ENCODE measurements around the gene NXPH2. TPM values are rescaled to one million over a fixed set of nuclear protein-coding genes. Genes with fewer than 3 reads are reported as not detected.

The NXPH2 gene
- total RNA-seq, 1 experiment from 2014 or later, result 1.8 TPM

DNA sequence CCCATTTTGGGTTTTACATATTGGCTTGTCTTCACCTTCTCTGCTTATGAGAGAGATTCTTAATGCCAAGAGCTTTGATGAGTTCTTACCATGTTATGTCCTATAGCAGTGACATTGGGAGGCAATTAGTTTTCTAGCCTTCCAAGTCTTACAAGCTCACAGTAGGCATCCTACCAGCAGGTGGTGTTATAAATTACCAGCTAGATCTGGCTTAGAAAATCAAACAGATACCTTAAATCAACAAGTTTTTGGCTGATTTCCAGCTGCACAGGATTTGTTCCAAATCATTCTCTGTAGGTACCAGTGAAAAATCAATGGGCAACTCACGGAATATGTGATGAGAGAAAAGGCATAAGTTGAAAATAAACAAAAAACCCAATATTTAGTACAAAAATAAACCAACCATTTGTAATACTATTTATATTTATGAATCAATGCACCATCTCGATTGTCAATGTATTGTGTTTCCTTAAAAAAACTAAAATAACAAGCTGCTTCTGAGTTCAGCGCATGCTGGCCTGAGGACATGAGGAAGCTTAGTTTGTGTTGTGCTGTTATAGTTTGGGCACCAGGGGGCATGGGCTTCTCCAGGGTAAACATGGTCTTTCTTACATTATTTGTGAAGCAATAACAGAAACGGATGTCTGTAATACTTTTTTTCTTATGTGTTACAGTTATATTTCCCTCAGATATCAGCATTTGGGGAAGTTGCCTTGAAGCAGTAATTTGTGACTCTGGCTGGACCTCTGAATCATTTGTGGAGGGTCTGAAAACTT, 34.1 kb upstream of the NXPH2 start:
- H4K5ac ChIP-seq (ENCODE audit: insufficient read length, low read depth, low read length), result no peak overlapping the region
- H3K27me3 ChIP-seq (ENCODE audit: insufficient read depth, low read length), result no peaks in the 10 kb centered on the region; the same call in 1 of the 2 replicates
- no peak overlapping the region for H3K23ac ChIP-seq (ENCODE audit: insufficient read length, low read depth, low read length)
- no peak overlapping the region for H3K4me3 Mint-ChIP-seq
- no peak overlapping the region for H3K27ac ChIP-seq (ENCODE audit: insufficient read length, low read depth, low read length)
- no peak overlapping the region for H2BK120ac ChIP-seq (ENCODE audit: low read depth, low read length, poor library complexity, severe bottlenecking)
- no peaks in the 10 kb centered on the region for H3K9me3 ChIP-seq (ENCODE audit: control insufficient read depth, low read depth, low read length)
- H3K14ac ChIP-seq (ENCODE audit: insufficient read depth, low read length), result no peak overlapping the region
- no peak overlapping the region for H2BK15ac ChIP-seq (ENCODE audit: low read depth, low read length)
- H3K4me1 ChIP-seq (ENCODE audit: insufficient read depth, low read length), result peaks cover 5% of the 10 kb centered on the region; the same call in 1 of the 2 replicates
- WGBS (ENCODE audit: extremely low coverage, insufficient read length, low lambda C conversion rate), result no CpG with 5 or more reads among the region's 4 CpGs
- no peak overlapping the region for H2BK20ac ChIP-seq (ENCODE audit: low read depth, low read length, poor library complexity, severe bottlenecking)
- H3K18ac ChIP-seq (ENCODE audit: insufficient read length, low read depth, low read length), result no peak overlapping the region
- H3K79me1 ChIP-seq (ENCODE audit: insufficient read depth, low read depth, low read length, poor library complexity, severe bottlenecking), result no peaks in the 10 kb centered on the region
- H4K20me1 ChIP-seq (ENCODE audit: control insufficient read depth, insufficient read depth, insufficient read length), result no peaks in the 10 kb centered on the region
- no peak overlapping the region for H4K91ac ChIP-seq (ENCODE audit: insufficient read length, low read depth, low read length)
- H2AFZ ChIP-seq (ENCODE audit: low read length), result no peak overlapping the region
- H3K56ac ChIP-seq (ENCODE audit: insufficient read length, low read depth, low read length), result no peak overlapping the region
- H3K9me3 Mint-ChIP-seq, result no peaks in the 10 kb centered on the region
- peak; percentile 36 for DNase-seq
- TF ChIP-seq CTCF (conservative IDR thresholded peaks at IDR 0.05), result peak; percentile 69
- no peak overlapping the region for H3K9ac ChIP-seq (ENCODE audit: extremely low read depth, insufficient read length, low read length)
- H3K4me2 ChIP-seq (ENCODE audit: insufficient read depth, insufficient read length, low read length), result no peak overlapping the region
- H4K8ac ChIP-seq (replicated peaks; ENCODE audit: insufficient read length, low read depth, low read length), result no peak overlapping the region
- H3K27ac Mint-ChIP-seq, result no peak overlapping the region
- peaks cover 1% of the 10 kb centered on the region; the same call in 1 of the 2 replicates for H3K27me3 Mint-ChIP-seq (ENCODE audit: low read depth)
- H3K4ac ChIP-seq (ENCODE audit: low read depth, low read length), result no peak overlapping the region
- no peak overlapping the region for H2BK5ac ChIP-seq (ENCODE audit: insufficient read length, low read length)
- H3K79me2 ChIP-seq (ENCODE audit: insufficient read depth, low read length), result no peaks in the 10 kb centered on the region
- H3T11ph ChIP-seq (ENCODE audit: low read length), result no peak overlapping the region
- no peak overlapping the region for H2BK12ac ChIP-seq (ENCODE audit: insufficient read length, low read depth, low read length)
- H3K23me2 ChIP-seq (ENCODE audit: insufficient read length, low read depth, low read length, poor library complexity, severe bottlenecking), result no peaks in the 10 kb centered on the region
- H3K4me1 Mint-ChIP-seq, result peaks cover 11 to 17% of the 10 kb centered on the region in 2 experiments
- H2AK5ac ChIP-seq (ENCODE audit: insufficient read length, low read length), result no peak overlapping the region
- H3K36me3 Mint-ChIP-seq (ENCODE audit: insufficient read depth in 1 of 3, low read depth in 3 of 3), result no peaks in the 10 kb centered on the region
